Measurements from ENCODE around the gene SDK1. TPM values are rescaled to one million over a fixed set of nuclear protein-coding genes. Genes with fewer than 3 reads are reported as not detected.

Gene SDK1
- total RNA-seq, 4 donors from 2014 or later = 2.5 to 12.9 (median 6.1) TPM

GRCh38 chr7:4159761-4160554 is 858.9 kb downstream of the SDK1 start:
- Histone ChIP-seq H3K4me3 (no peak overlapping the region), H3K27ac (no peak overlapping the region), H3K4me1 (peaks cover 10% of the 10 kb centered on the region), H3K27me3 (no peaks in the 10 kb centered on the region), H3K9me3 (no peaks in the 10 kb centered on the region), H3K36me3 (no peaks in the 10 kb centered on the region)
- WGBS = 69% methylated on average over 6 of the region's 6 CpGs
- no peak for DNase-seq (ENCODE audit: low spot score in 2 of 2)
- no peak for TF ChIP-seq CTCF (IDR thresholded peaks at IDR 0.05)

GRCh38 chr7:4162884-4163564 is 862.0 kb downstream of the SDK1 start:
- DNase-seq (ENCODE audit: low spot score in 2 of 2) = no peak
- Histone ChIP-seq H3K36me3 (no peaks in the 10 kb centered on the region), H3K4me3 (no peak overlapping the region), H3K4me1 (peaks cover 10% of the 10 kb centered on the region), H3K27ac (no peak overlapping the region), H3K9me3 (no peaks in the 10 kb centered on the region), H3K27me3 (no peaks in the 10 kb centered on the region)
- 80% methylated on average over 14 of the region's 14 CpGs for WGBS
- no peak for TF ChIP-seq EP300 (IDR thresholded peaks at IDR 0.05)
- no peak for TF ChIP-seq POLR2AphosphoS5 (IDR thresholded peaks at IDR 0.05)
- no peak for TF ChIP-seq POLR2A (IDR thresholded peaks at IDR 0.05)
- TF ChIP-seq CTCF (IDR thresholded peaks at IDR 0.05) = no peak

GRCh38 chr7:4163565-4164203 is 862.6 kb downstream of the SDK1 start:
- TF ChIP-seq POLR2A (IDR thresholded peaks at IDR 0.05) (no peak), CTCF (IDR thresholded peaks at IDR 0.05) (no peak), POLR2AphosphoS5 (IDR thresholded peaks at IDR 0.05) (no peak), EP300 (IDR thresholded peaks at IDR 0.05) (no peak)
- Histone ChIP-seq H3K4me1 (peaks cover 10% of the 10 kb centered on the region), H3K27me3 (no peaks in the 10 kb centered on the region), H3K36me3 (no peaks in the 10 kb centered on the region), H3K9me3 (no peaks in the 10 kb centered on the region), H3K4me3 (no peak overlapping the region), H3K27ac (no peak overlapping the region)
- no peak for DNase-seq (ENCODE audit: low spot score in 2 of 2)
- 92% methylated on average over 12 of the region's 13 CpGs for WGBS

- Histone ChIP-seq H3K27ac (no peak overlapping the region), H3K27me3 (no peaks in the 10 kb centered on the region), H3K9me3 (no peaks in the 10 kb centered on the region), H3K4me3 (no peak overlapping the region), H3K36me3 (no peaks in the 10 kb centered on the region), H3K4me1 (peaks cover 10% of the 10 kb centered on the region)
- WGBS = 88% methylated on average over 5 of the region's 8 CpGs
- DNase-seq (ENCODE audit: low spot score in 2 of 2) = no peak
- TF ChIP-seq POLR2A (IDR thresholded peaks at IDR 0.05) = no peak
Observed at GRCh38 chr7:4164556-4164955, 863.5 kb downstream of the SDK1 start.

GRCh38 chr7:4166340-4166739 is 865.3 kb downstream of the SDK1 start:
- Histone ChIP-seq H3K27me3 (no peaks in the 10 kb centered on the region), H3K27ac (no peak overlapping the region), H3K4me3 (no peak overlapping the region), H3K4me1 (peaks cover 11% of the 10 kb centered on the region), H3K9me3 (no peaks in the 10 kb centered on the region), H3K36me3 (no peaks in the 10 kb centered on the region)
- DNase-seq (ENCODE audit: low spot score in 2 of 2) = no peak
- TF ChIP-seq CTCF (IDR thresholded peaks at IDR 0.05) = no peak
- no peak for TF ChIP-seq POLR2AphosphoS5 (IDR thresholded peaks at IDR 0.05)
- no peak for TF ChIP-seq EP300 (IDR thresholded peaks at IDR 0.05)
- no peak for TF ChIP-seq POLR2A (IDR thresholded peaks at IDR 0.05)
- WGBS = 87% methylated on average over 14 of the region's 14 CpGs
